ENCODE results near the gene VAC14.

DNA sequence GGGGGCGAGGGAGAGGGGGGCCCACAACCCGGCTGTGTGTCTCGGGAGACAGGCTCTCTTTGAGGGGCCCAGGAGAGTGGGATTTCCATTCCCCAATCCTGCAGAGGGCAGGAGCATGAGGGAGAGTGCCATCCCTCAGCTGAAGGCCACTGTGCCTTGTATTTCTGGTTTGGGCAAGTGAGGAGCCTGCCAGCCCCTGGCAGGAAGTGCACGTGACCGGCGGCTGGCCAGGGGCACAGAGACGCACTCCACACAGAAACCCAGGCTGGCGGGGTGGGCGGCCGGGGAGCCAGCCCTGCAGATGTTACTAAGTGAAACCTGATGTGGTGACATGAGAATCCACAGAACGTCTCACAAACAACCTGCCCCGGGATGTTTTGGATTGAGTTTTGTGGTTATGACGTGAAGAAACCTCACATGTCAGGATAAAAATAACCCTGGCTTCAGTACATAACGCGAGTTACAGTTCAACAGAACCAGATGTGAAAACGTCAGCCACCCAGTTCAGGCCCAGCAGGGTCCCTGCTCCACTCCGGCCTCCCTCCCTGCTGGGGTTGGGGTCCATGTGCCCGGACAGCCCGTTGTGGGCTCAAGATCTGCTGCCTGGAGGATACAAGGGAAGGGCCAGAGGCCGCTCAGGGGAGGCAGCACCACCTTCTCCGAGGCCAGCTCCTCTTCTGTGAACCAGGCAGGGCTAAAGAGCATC is 63.4 kb downstream of the VAC14 start:
- TF ChIP-seq CTCF (IDR thresholded peaks at IDR 0.05) (no peak), POLR2A (IDR thresholded peaks at IDR 0.05) (no peak)
